Neural cell (in vitro differentiated cells): ENCODE measurements around the gene TENM3. TPM values are rescaled to one million over a fixed set of nuclear protein-coding genes. Genes with fewer than 3 reads are reported as not detected.

Experiments
- H2AFZ ChIP-seq: fragments of 200-600, 300-800 bp; sonication (generic), shearing (Covaris generic); 2 replicates; pipeline ENCODE4 v1.6.0; 2014; ENCODE audit warnings: low read depth, mild to moderate bottlenecking, antibody characterized with exemption, low read length, moderate library complexity
- H3F3A ChIP-seq: fragments of 200-600 bp; shearing (Covaris generic); 2 replicates; pipeline ENCODE4 v1.6.1; 2016; ENCODE audit warnings: mild to moderate bottlenecking, moderate library complexity, mixed read lengths, antibody characterized with exemption, low read length; ENCODE audit not compliant: insufficient read depth, poor library complexity, severe bottlenecking
- H3K27ac ChIP-seq: fragments of 200-600, 300-800 bp; sonication (generic), shearing (Covaris generic); 2 replicates; pipeline ENCODE4 v1.5.1; 2014; ENCODE audit warnings: mild to moderate bottlenecking, low read length, moderate library complexity
- H3K27me3 ChIP-seq: fragments of 300-800, 200-600 bp; sonication (generic), shearing (Covaris generic); 2 replicates; pipeline ENCODE4 v1.6.0; 2014; ENCODE audit warnings: mild to moderate bottlenecking, low read depth, low read length, moderate library complexity; ENCODE audit not compliant: insufficient read depth
- H3K36me3 ChIP-seq: fragments of 300-800, 200-600 bp; sonication (generic), shearing (Covaris generic); 2 replicates; pipeline ENCODE4 v1.5.1; 2014; ENCODE audit warnings: mild to moderate bottlenecking, antibody characterized with exemption, low read length, moderate library complexity; ENCODE audit not compliant: insufficient read depth
- H3K4me2 ChIP-seq: fragments of 300-800, 200-600 bp; sonication (generic), shearing (Covaris generic); 2 replicates; pipeline ENCODE4 v1.6.0; 2014; ENCODE audit warnings: mild to moderate bottlenecking, low read length
- H3K4me3 ChIP-seq: fragments of 300-800, 200-600 bp; sonication (generic), shearing (Covaris generic); 2 replicates; pipeline ENCODE4 v1.5.1; 2014; ENCODE audit warnings: mild to moderate bottlenecking, low read length, moderate library complexity
- H3K79me2 ChIP-seq: fragments of 200-600 bp; shearing (Covaris generic); replicated peaks from 2 replicates; pipeline ENCODE4 v1.6.0; 2014; ENCODE audit warnings: mild to moderate bottlenecking, low read length, moderate library complexity; ENCODE audit not compliant: insufficient read depth
- H3K9ac ChIP-seq: fragments of 300-800, 200-600 bp; sonication (generic), shearing (Covaris generic); 2 replicates; pipeline ENCODE4 v1.6.1; 2016; ENCODE audit warnings: mild to moderate bottlenecking, low read length, mixed read lengths
- H3K9me2 ChIP-seq: fragments of 200-600 bp; shearing (Covaris generic); 2 replicates; pipeline ENCODE4 v1.6.1; 2016; ENCODE audit warnings: mild to moderate bottlenecking, low read length, mixed read lengths; ENCODE audit not compliant: insufficient read depth
- H3K9me3 ChIP-seq: fragments of 200-600, 300-800 bp; sonication (generic), shearing (Covaris generic); 2 replicates; pipeline ENCODE4 v1.6.1; 2016; ENCODE audit warnings: mild to moderate bottlenecking, mixed run types, low read length, moderate library complexity, mixed read lengths
- H4K20me1 ChIP-seq: fragments of 200-600 bp; shearing (Covaris generic); 2 replicates; pipeline ENCODE4 v1.6.1; 2016; ENCODE audit warnings: mild to moderate bottlenecking, mixed run types; ENCODE audit not compliant: insufficient read depth
- CTCF ChIP-seq: fragments of 450-650 bp; IDR thresholded peaks from 2 replicates; pipeline ENCODE4 v1.5.1; 2014; ENCODE audit warnings: antibody characterized with exemption, mild to moderate bottlenecking, moderate library complexity; ENCODE audit not compliant: poor library complexity, severe bottlenecking
- EP300 ChIP-seq: fragments of 450-650 bp; conservative IDR thresholded peaks from 2 replicates; pipeline ENCODE4 v1.6.1; 2014; ENCODE audit warnings: antibody characterized with exemption, mild to moderate bottlenecking, moderate library complexity; ENCODE audit not compliant: poor library complexity, severe bottlenecking
- EZH2 ChIP-seq: fragments of 200-600, 300-800 bp; shearing (Covaris generic), sonication (generic); IDR thresholded peaks from 2 replicates; pipeline ENCODE4 v1.6.1; 2014; ENCODE audit warnings: antibody characterized with exemption, low read length, borderline replicate concordance, mild to moderate bottlenecking; ENCODE audit not compliant: insufficient read depth, poor library complexity, severe bottlenecking
- MXI1 ChIP-seq: fragments of 450-650 bp; conservative IDR thresholded peaks from 2 replicates; pipeline ENCODE4 v1.6.1; 2014; ENCODE audit warnings: antibody characterized with exemption, mild to moderate bottlenecking; ENCODE audit not compliant: poor library complexity, severe bottlenecking
- POLR2AphosphoS5 ChIP-seq: IDR thresholded peaks from 2 replicates; pipeline ENCODE4 v1.6.1; 2012
- RAD21 ChIP-seq: fragments of 450-650 bp; conservative IDR thresholded peaks from 2 replicates; pipeline ENCODE4 v1.6.1; 2014; ENCODE audit warnings: antibody characterized with exemption, mild to moderate bottlenecking, moderate library complexity
- REST ChIP-seq: IDR thresholded peaks from 2 replicates; pipeline ENCODE4 v1.6.1; 2012; ENCODE audit warnings: borderline replicate concordance
- SMC3 ChIP-seq: fragments of 450-650 bp; conservative IDR thresholded peaks from 2 replicates; pipeline ENCODE4 v1.6.1; 2014; ENCODE audit warnings: antibody characterized with exemption, mild to moderate bottlenecking, moderate library complexity; ENCODE audit not compliant: poor library complexity
- TAF1 ChIP-seq: IDR thresholded peaks from 2 replicates; pipeline ENCODE4 v1.6.1; 2012; ENCODE audit warnings: low read depth
- polyA plus RNA-seq: library from polyadenylated mRNA; depleted of rRNA; stranded (reverse); fragments of >200 nt; gene quantifications from 2 replicates; pipeline ENCODE4 v1.2.3, GENCODE V29; 2014

The TENM3 gene
- polyA plus RNA-seq, 1 donor from 2014 or later = 7.3 TPM

- H3K9me3 ChIP-seq = no peaks in the 10 kb centered on the region
- no peak overlapping the region for H3K4me3 ChIP-seq
- H3K27ac ChIP-seq = no peak overlapping the region
- no peak overlapping the region for H2AFZ ChIP-seq
- H3K9me2 ChIP-seq = no peaks in the 10 kb centered on the region
- no peak overlapping the region for H3K4me2 ChIP-seq
- TF ChIP-seq POLR2AphosphoS5 (no peak), SMC3 (no peak), CTCF (no peak), REST (no peak), TAF1 (no peak), RAD21 (no peak), EP300 (no peak), MXI1 (no peak), EZH2 (no peak)
- H3K79me2 ChIP-seq = no peaks in the 10 kb centered on the region
- H3F3A ChIP-seq = no peaks in the 10 kb centered on the region
- no peak overlapping the region for H3K9ac ChIP-seq
- no peaks in the 10 kb centered on the region for H4K20me1 ChIP-seq
- H3K36me3 ChIP-seq = no peaks in the 10 kb centered on the region
- no peaks in the 10 kb centered on the region for H3K27me3 ChIP-seq
These were observed 103.0 kb downstream of the TENM3 start for GRCh38 chr4:182346250-182346649.

GRCh38 chr4:182346675-182347375, 103.6 kb downstream of the TENM3 start:
- Histone ChIP-seq H4K20me1 (no peaks in the 10 kb centered on the region), H3F3A (no peaks in the 10 kb centered on the region), H3K9ac (no peak overlapping the region), H3K9me3 (no peaks in the 10 kb centered on the region), H2AFZ (no peak overlapping the region), H3K79me2 (no peaks in the 10 kb centered on the region), H3K27ac (no peak overlapping the region), H3K4me3 (no peak overlapping the region), H3K9me2 (no peaks in the 10 kb centered on the region), H3K36me3 (no peaks in the 10 kb centered on the region), H3K4me2 (no peak overlapping the region), H3K27me3 (no peaks in the 10 kb centered on the region)
- TF ChIP-seq EP300 (no peak), REST (no peak), SMC3 (no peak), EZH2 (no peak), POLR2AphosphoS5 (no peak)
